ENCODE measurements around the gene MSGN1. TPM values are rescaled to one million over a fixed set of nuclear protein-coding genes. Genes with fewer than 3 reads are reported as not detected.

Gene MSGN1
- total and polyA plus RNA-seq, 4 donors = not detected

DNA sequence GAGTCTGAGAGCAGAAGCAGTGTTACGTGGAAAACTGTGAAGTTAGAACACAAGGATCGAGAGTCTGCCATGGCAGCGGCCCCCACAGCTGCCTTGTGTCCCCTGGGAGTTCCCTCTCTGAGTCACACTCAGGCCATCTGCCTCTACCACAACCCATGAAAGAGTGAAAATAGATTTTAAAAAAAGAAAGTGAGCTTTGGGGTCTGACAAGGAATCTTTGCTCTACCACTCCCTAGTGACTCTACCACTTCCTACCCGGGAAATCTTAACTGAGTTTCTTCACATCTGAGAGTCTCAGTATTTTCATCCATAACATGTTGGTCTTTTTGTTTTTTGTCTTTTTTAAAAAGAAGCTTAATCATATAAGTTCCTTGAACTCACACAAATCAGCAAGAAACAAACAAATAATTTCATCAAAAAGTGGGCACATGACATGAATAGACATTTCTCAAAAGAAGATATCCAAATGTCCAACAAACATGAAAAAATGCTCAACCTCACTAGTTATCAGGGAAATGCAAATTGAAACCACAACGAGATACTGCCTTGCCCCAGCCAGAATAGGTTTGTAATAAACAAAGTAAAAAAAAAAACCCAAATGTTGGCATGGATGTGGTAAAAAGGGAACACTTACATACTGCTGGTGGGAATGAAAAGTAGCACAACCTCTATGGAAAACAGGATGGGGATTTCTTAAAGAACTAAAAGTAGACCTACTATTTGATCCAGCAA is 2.4 kb upstream of the MSGN1 start:
- H3K27ac ChIP-seq (ENCODE audit: low read depth in 1 of 2, low read length in 1 of 2) = peak overlapping the region in 1 of 2 donors; percentile 41
- WGBS, 2 donors = 65 to 78% methylated on average over 5 of the region's 5 CpGs
- H3K4me3 ChIP-seq = no peak overlapping the region
- H3K4me1 ChIP-seq (ENCODE audit: control insufficient read depth in 5 of 5, insufficient read depth in 5 of 5, low read length in 5 of 5) = no peaks in the 10 kb centered on the region
- H3K9me3 ChIP-seq (ENCODE audit: control insufficient read depth in 4 of 4, insufficient read depth in 3 of 4, low read length in 3 of 4) = no peaks in the 10 kb centered on the region
- H3K36me3 ChIP-seq (ENCODE audit: control insufficient read depth in 4 of 4, insufficient read depth in 4 of 4, low read length in 4 of 4) = no peaks in the 10 kb centered on the region
- peaks cover 0 to 6% (median 0%) of the 10 kb centered on the region in 3 donors for H3K27me3 ChIP-seq (ENCODE audit: control insufficient read depth in 3 of 3, insufficient read depth in 3 of 3, low read length in 2 of 3)
- no peak for ATAC-seq (ENCODE audit: insufficient read depth, low FRiP score)
- TF ChIP-seq, protein P1, sequence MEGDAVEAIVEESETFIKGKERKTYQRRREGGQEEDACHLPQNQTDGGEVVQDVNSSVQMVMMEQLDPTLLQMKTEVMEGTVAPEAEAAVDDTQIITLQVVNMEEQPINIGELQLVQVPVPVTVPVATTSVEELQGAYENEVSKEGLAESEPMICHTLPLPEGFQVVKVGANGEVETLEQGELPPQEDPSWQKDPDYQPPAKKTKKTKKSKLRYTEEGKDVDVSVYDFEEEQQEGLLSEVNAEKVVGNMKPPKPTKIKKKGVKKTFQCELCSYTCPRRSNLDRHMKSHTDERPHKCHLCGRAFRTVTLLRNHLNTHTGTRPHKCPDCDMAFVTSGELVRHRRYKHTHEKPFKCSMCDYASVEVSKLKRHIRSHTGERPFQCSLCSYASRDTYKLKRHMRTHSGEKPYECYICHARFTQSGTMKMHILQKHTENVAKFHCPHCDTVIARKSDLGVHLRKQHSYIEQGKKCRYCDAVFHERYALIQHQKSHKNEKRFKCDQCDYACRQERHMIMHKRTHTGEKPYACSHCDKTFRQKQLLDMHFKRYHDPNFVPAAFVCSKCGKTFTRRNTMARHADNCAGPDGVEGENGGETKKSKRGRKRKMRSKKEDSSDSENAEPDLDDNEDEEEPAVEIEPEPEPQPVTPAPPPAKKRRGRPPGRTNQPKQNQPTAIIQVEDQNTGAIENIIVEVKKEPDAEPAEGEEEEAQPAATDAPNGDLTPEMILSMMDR (IDR thresholded peaks at IDR 0.05; ENCODE audit: control extremely low read depth, extremely low read depth) = no peak
- H3K9ac ChIP-seq (ENCODE audit: insufficient read depth in 1 of 2, low read length in 2 of 2) = no peak overlapping the region
- peak in 1 of 3 donors; percentile 26 for DNase-seq

DNA sequence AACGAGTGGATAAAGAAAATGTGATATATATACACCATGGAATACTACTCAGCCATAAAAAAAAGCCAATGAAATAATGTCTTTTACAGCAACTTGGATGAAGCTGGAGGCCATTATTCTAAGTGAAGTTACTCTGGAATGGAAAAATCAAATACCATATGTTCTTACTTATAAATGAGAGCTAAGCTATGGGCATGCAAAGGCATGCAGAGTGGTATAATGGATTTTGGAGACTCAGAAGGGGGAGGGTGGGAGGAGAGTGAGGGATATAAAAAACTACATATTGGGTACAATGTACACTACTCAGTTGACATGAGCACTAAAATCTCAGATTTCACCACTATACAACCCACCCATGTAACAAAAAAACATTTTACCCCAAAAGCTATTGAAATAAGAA is 1.7 kb upstream of the MSGN1 start:
- 91 to 94% methylated on average over 1 of the region's 1 CpG for WGBS, 2 donors
- no peaks in the 10 kb centered on the region for H3K9me3 ChIP-seq (ENCODE audit: control insufficient read depth in 4 of 4, insufficient read depth in 3 of 4, low read length in 3 of 4)
- DNase-seq = no peak
- H3K27me3 ChIP-seq (ENCODE audit: control insufficient read depth in 3 of 3, insufficient read depth in 3 of 3, low read length in 2 of 3) = peaks cover 0 to 6% (median 0%) of the 10 kb centered on the region in 3 donors
- no peak overlapping the region for H3K27ac ChIP-seq (ENCODE audit: low read depth in 1 of 2, low read length in 1 of 2)
- no peak overlapping the region for H3K9ac ChIP-seq (ENCODE audit: insufficient read depth in 1 of 2, low read length in 2 of 2)
- TF ChIP-seq, protein P1 (IDR thresholded peaks at IDR 0.05; ENCODE audit: control extremely low read depth, extremely low read depth) = no peak
- H3K36me3 ChIP-seq (ENCODE audit: control insufficient read depth in 4 of 4, insufficient read depth in 4 of 4, low read length in 4 of 4) = no peaks in the 10 kb centered on the region
- ATAC-seq (ENCODE audit: insufficient read depth, low FRiP score) = no peak
- H3K4me3 ChIP-seq = no peak overlapping the region
- no peaks in the 10 kb centered on the region for H3K4me1 ChIP-seq (ENCODE audit: control insufficient read depth in 5 of 5, insufficient read depth in 5 of 5, low read length in 5 of 5)

DNA sequence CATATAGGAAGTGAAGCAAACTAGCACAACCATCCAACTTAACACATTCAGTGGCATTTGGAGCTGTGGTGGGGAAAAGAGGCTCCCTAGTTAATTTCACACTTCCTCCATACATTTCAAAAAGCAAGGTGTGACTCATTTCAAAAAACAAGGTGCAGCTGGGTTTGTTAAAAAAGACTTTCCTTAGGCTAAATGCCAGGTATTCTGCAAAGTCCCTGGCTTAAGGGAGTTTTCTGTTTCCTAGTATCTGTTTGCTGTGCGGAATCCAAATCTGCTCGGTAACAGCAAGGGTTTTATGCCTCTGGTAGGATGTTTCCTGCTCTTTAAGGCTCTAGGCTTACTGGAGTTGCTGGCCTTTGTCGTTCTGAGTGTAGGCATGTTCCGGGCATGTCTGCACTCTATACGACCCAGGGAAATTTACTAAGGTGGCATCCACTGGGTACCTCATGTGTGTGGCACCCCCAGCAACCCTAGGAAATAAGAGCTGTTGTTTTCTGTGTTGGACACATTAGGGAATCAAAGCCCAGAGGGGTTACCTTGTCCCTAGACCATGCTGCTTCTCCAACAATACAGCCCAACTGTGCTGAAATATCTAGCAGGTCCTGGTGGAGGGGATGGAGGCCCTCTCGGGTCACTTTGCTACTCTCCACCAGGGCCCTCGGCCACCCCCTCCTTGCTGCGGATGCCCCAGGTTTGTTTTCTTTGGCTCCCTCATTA is 634 bp upstream of the MSGN1 start:
- Histone ChIP-seq H3K27me3 (ENCODE audit: control insufficient read depth in 3 of 3, insufficient read depth in 3 of 3, low read length in 2 of 3) (peaks cover 0 to 6% (median 0%) of the 10 kb centered on the region in 3 donors), H3K9ac (ENCODE audit: insufficient read depth in 1 of 2, low read length in 2 of 2) (no peak overlapping the region), H3K4me1 (ENCODE audit: control insufficient read depth in 5 of 5, insufficient read depth in 5 of 5, low read length in 5 of 5) (peaks cover 0 to 2% (median 0%) of the 10 kb centered on the region in 5 donors), H3K4me3 (no peak overlapping the region), H3K36me3 (ENCODE audit: control insufficient read depth in 4 of 4, insufficient read depth in 4 of 4, low read length in 4 of 4) (no peaks in the 10 kb centered on the region), H3K9me3 (ENCODE audit: control insufficient read depth in 4 of 4, insufficient read depth in 3 of 4, low read length in 3 of 4) (no peaks in the 10 kb centered on the region), H3K27ac (ENCODE audit: low read depth in 1 of 2, low read length in 1 of 2) (no peak overlapping the region)
- DNase-seq = no peak
- no peak for ATAC-seq (ENCODE audit: insufficient read depth, low FRiP score)
- TF ChIP-seq, protein P1 (IDR thresholded peaks at IDR 0.05; ENCODE audit: control extremely low read depth, extremely low read depth) = no peak
- 85 to 94% methylated on average over 8 of the region's 8 CpGs for WGBS, 2 donors

All from lung (tissue), 12 donors.